ENCODE data around the gene THSD4.

THSD4 gene

GRCh38 chr15:71758711-71759110 is 643.4 kb downstream of the THSD4 start:
- no peaks in the 10 kb centered on the region for H3K27me3 ChIP-seq (ENCODE audit: insufficient read depth, poor library complexity, severe bottlenecking)
- TF ChIP-seq GABPA (IDR thresholded peaks at IDR 0.05; ENCODE audit: low read depth) (no peak), SPI1 (IDR thresholded peaks at IDR 0.05; ENCODE audit: borderline replicate concordance, low read depth) (no peak), POLR2AphosphoS5 (IDR thresholded peaks at IDR 0.05; ENCODE audit: low read depth) (no peak), CTCF (IDR thresholded peaks at IDR 0.05; ENCODE audit: insufficient read depth, low read length) (no peak), REST (IDR thresholded peaks at IDR 0.05; ENCODE audit: insufficient replicate concordance, low read depth) (no peak)
- H3K27ac ChIP-seq (replicated peaks): no peak overlapping the region
- no peak for DNase-seq (ENCODE audit: low read depth in 1 of 2, low spot score in 1 of 2)
- no peak overlapping the region for H3K4me3 ChIP-seq (replicated peaks; ENCODE audit: insufficient read depth, low read length)

GRCh38 chr15:71760852-71761251 is 645.6 kb downstream of the THSD4 start:
- no peak overlapping the region for H3K4me3 ChIP-seq (replicated peaks; ENCODE audit: insufficient read depth, low read length)
- H3K27ac ChIP-seq (replicated peaks): no peak overlapping the region
- TF ChIP-seq REST (IDR thresholded peaks at IDR 0.05; ENCODE audit: insufficient replicate concordance, low read depth) (no peak), SPI1 (IDR thresholded peaks at IDR 0.05; ENCODE audit: borderline replicate concordance, low read depth) (no peak), POLR2AphosphoS5 (IDR thresholded peaks at IDR 0.05; ENCODE audit: low read depth) (no peak), GABPA (IDR thresholded peaks at IDR 0.05; ENCODE audit: low read depth) (no peak), CTCF (IDR thresholded peaks at IDR 0.05; ENCODE audit: insufficient read depth, low read length) (no peak)
- no peaks in the 10 kb centered on the region for H3K27me3 ChIP-seq (ENCODE audit: insufficient read depth, poor library complexity, severe bottlenecking)
- DNase-seq (ENCODE audit: low read depth in 1 of 2, low spot score in 1 of 2): no peak

GRCh38 chr15:71761649-71762048 is 646.4 kb downstream of the THSD4 start:
- no peak overlapping the region for H3K4me3 ChIP-seq (replicated peaks; ENCODE audit: insufficient read depth, low read length)
- no peak overlapping the region for H3K27ac ChIP-seq (replicated peaks)
- TF ChIP-seq REST (IDR thresholded peaks at IDR 0.05; ENCODE audit: insufficient replicate concordance, low read depth) (no peak), GABPA (IDR thresholded peaks at IDR 0.05; ENCODE audit: low read depth) (no peak), CTCF (IDR thresholded peaks at IDR 0.05; ENCODE audit: insufficient read depth, low read length) (no peak), SPI1 (IDR thresholded peaks at IDR 0.05; ENCODE audit: borderline replicate concordance, low read depth) (no peak), POLR2AphosphoS5 (IDR thresholded peaks at IDR 0.05; ENCODE audit: low read depth) (no peak)
- DNase-seq (ENCODE audit: low read depth in 1 of 2, low spot score in 1 of 2): no peak
- H3K27me3 ChIP-seq (ENCODE audit: insufficient read depth, poor library complexity, severe bottlenecking): no peaks in the 10 kb centered on the region

Measured in HL-60 (cell line).